GM21390 (cell line): ENCODE measurements around the gene RPS6KA5.
"Not testable (repeated sequence)": the region's sequence is repeated elsewhere in the genome, so short reads cannot be mapped to it uniquely, and the experiment has no call there.

Experiments
- ATAC-seq: cut with Tn5 transposase; IDR thresholded peaks from one replicate; pipeline ENCODE4 v1.9.1; 2021; ENCODE audit not compliant: unreplicated experiment

RPS6KA5 gene

GRCh38 chr14:90883197-90883596 is 177.2 kb downstream of the RPS6KA5 start:
- ATAC-seq: no peak

- no peak for ATAC-seq
These were observed 180.2 kb downstream of the RPS6KA5 start for GRCh38 chr14:90880282-90880681.

GRCh38 chr14:90874599-90874998 is 185.8 kb downstream of the RPS6KA5 start:
- no peak for ATAC-seq

- no peak for ATAC-seq
These were observed 188.7 kb downstream of the RPS6KA5 start for GRCh38 chr14:90871605-90872233.

GRCh38 chr14:90870950-90871604 is 189.4 kb downstream of the RPS6KA5 start:
- no peak for ATAC-seq

- ATAC-seq: no peak
These were observed 192.9 kb downstream of the RPS6KA5 start for GRCh38 chr14:90867501-90867900.

- no peak for ATAC-seq
These were observed 193.6 kb downstream of the RPS6KA5 start for GRCh38 chr14:90866833-90867232.

GRCh38 chr14:90864741-90865140 is 195.7 kb downstream of the RPS6KA5 start:
- ATAC-seq: no peak

- ATAC-seq: no peak
These were observed 201.9 kb downstream of the RPS6KA5 start for GRCh38 chr14:90858511-90858910.

- ATAC-seq: no peak
These were observed 202.6 kb downstream of the RPS6KA5 start for GRCh38 chr14:90857866-90858265.

GRCh38 chr14:90856115-90856514 is 204.3 kb downstream of the RPS6KA5 start:
- ATAC-seq: not testable (repeated sequence)

GRCh38 chr14:90853116-90853515 is 207.3 kb downstream of the RPS6KA5 start:
- ATAC-seq: no peak

GRCh38 chr14:90851327-90852036 is 209.0 kb downstream of the RPS6KA5 start:
- ATAC-seq: no peak

- no peak for ATAC-seq
These were observed 210.0 kb downstream of the RPS6KA5 start for GRCh38 chr14:90850487-90850886.

- ATAC-seq: no peak
These were observed 210.5 kb downstream of the RPS6KA5 start for GRCh38 chr14:90849787-90850444.

GRCh38 chr14:90848944-90849731 is 211.3 kb downstream of the RPS6KA5 start:
- ATAC-seq: no peak

- no peak for ATAC-seq
These were observed 213.9 kb downstream of the RPS6KA5 start for GRCh38 chr14:90846511-90846910.

- no peak for ATAC-seq
These were observed 216.1 kb downstream of the RPS6KA5 start for GRCh38 chr14:90844321-90844720.

- ATAC-seq: no peak
These were observed 217.7 kb downstream of the RPS6KA5 start for GRCh38 chr14:90842726-90843125.

- not testable (repeated sequence) for ATAC-seq
These were observed 219.8 kb downstream of the RPS6KA5 start for GRCh38 chr14:90840667-90841066.

- no peak for ATAC-seq
These were observed 220.6 kb downstream of the RPS6KA5 start for GRCh38 chr14:90839889-90840266.
